AG04450 (cell line): ENCODE data around the gene CCDC157. TPM values are rescaled to one million over a fixed set of nuclear protein-coding genes. Genes with fewer than 3 reads are reported as not detected.

ENCODE experiments used
- CTCF ChIA-PET: fragments of 300-600, 350-600 bp; formaldehyde crosslinking; extraction: SDS; loops from one replicate; lab custom pipeline; 2022; ENCODE audit warnings: antibody characterized with exemption, inconsistent platforms; lab: Charles Lee
- POLR2A ChIA-PET: fragments of 350-600 bp; formaldehyde crosslinking; extraction: SDS; loops from one replicate; lab custom pipeline; 2021; ENCODE audit warnings: antibody characterized with exemption, inconsistent platforms; lab: Yijun Ruan, JAX
- DNase-seq: peaks from one replicate; pipeline ENCODE4 v3.0.0-alpha.2; 2011; ENCODE audit warnings: low read depth, low spot score
- H3K27ac ChIP-seq: one replicate; pipeline ENCODE4 v1.5.1; 2012; ENCODE audit warnings: low read depth, low read length, control low read depth
- H3K27me3 ChIP-seq: one replicate; pipeline ENCODE4 v1.6.0; 2012; ENCODE audit warnings: low read length; ENCODE audit not compliant: control insufficient read depth, insufficient read depth
- H3K4me3 ChIP-seq: 2 replicates; pipeline ENCODE4 v1.5.1; 2011; ENCODE audit warnings: mild to moderate bottlenecking, low read depth, low read length, control low read depth
- H3K9me3 ChIP-seq: 2 replicates; pipeline ENCODE4 v1.5.1; 2012; ENCODE audit warnings: low read length; ENCODE audit not compliant: control insufficient read depth, insufficient read depth
- CTCF ChIP-seq: IDR thresholded peaks from 2 replicates; pipeline ENCODE4 v1.5.1; 2011; ENCODE audit warnings: low read depth, low read length, control low read depth, inconsistent platforms
- polyA plus RNA-seq: library from polyadenylated mRNA; depleted of rRNA; stranded (reverse); fragments of >200 nt; gene quantifications from 2 replicates; pipeline ENCODE4 v1.2.3, GENCODE V29; 2011

The CCDC157 gene
- polyA plus RNA-seq, 1 experiment: 1.6 TPM

DNA sequence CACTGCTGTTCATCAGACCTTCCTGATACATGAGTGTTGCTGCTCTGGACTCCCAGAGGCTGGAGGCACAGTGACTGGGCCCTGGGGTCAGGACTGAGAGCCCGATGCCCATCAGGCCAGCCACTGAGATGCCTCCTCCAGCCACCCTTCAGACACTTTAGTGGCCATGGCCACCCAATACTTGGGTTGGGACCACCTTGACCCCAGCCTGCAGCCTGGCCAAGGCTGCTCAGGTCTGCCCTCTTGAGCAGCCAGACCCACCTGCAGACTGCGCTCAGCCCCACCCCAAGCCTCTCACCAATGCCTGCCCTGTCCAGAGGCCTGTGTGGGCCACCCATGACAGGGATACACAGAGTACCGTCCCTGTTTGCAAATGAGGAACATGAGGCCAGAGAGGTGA is 26.3 kb downstream of the CCDC157 start:
- Histone ChIP-seq H3K27ac (no peak overlapping the region), H3K27me3 (no peaks in the 10 kb centered on the region), H3K9me3 (no peaks in the 10 kb centered on the region), H3K4me3 (no peak overlapping the region)
- POLR2A ChIA-PET: no interaction called here
- CTCF ChIA-PET: interaction anchor here (0.5 to 1.5 kb wide), 2 partner anchors 95 to 127 kb away, joined by 4 read pairs; no protein-coding TSS in a partner anchor
- no peak for DNase-seq
- no peak for TF ChIP-seq CTCF

- Histone ChIP-seq H3K9me3 (peaks cover 3% of the 10 kb centered on the region; the same call in 1 of the 2 replicates), H3K27ac (no peak overlapping the region), H3K27me3 (no peaks in the 10 kb centered on the region), H3K4me3 (peak overlapping the region; percentile 72)
- ChIA-PET POLR2A (interaction anchor here (0.7 kb wide), 1 partner anchor 37 kb away, joined by 4 read pairs; no protein-coding TSS in a partner anchor), CTCF (interaction anchor here (1.1 to 3.0 kb wide), 2 partner anchors 98 to 123 kb away, joined by 4 to 23 read pairs; no protein-coding TSS in a partner anchor)
- no peak for TF ChIP-seq CTCF
- DNase-seq: no peak
These were observed 29.1 kb downstream of the CCDC157 start for GRCh38 chr22:30385942-30386341.

- no peak for TF ChIP-seq CTCF
- Histone ChIP-seq H3K4me3 (peak overlapping the region; percentile 72), H3K9me3 (peaks cover 3% of the 10 kb centered on the region; the same call in 1 of the 2 replicates), H3K27me3 (no peaks in the 10 kb centered on the region), H3K27ac (peak overlapping the region; percentile 21)
- CTCF ChIA-PET: interaction anchor here (0.6 to 3.0 kb wide), 6 partner anchors 97 to 1009 kb away, joined by 3 to 23 read pairs (median 6); no protein-coding TSS in a partner anchor
- POLR2A ChIA-PET: no interaction called here
- no peak for DNase-seq
These were observed 29.8 kb downstream of the CCDC157 start for GRCh38 chr22:30386608-30386959.

DNA sequence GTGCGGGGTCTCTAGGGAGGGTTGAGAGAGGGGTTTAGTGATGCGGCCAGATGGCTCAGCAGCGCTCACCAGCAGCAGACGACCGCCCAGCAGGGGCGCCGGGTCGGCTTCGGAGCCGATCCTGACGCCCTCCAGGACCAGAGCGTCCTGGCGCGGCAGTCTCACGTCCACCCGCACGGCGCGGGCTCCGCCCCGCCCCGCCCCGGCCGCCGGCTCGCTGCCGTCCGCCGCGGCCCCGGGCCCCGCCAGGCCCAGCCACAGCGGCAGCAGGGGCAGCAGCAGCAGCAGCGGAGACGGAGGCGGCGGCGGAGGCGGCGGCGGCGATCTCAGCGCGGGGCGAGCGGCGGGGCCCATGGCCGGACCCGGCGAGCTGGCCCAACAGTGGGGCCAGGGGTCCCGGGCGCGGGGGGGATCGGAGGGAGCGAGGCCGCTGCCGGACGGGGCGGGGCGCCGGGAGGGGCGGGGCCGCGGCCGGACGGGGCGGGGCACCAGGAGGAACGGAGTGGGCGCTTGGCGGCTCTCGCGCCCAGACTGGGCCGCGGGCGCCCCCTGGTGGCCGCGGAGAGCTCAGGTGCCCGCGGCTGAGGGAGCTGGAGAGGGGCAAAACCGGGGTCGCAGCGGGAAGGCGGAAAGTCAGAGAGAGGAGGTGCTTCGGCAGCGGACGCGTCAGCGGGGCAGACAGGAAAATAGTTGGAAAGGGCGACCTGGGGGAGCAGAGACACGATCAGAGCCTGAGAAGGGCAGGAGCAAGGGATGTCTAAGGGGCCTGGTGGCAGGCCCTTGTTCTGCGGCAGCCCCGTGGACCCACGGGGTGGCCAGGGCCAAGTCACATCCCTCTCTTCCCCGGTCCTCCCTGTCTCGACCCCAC is 30.4 kb downstream of the CCDC157 start, which contains the start of gene RNF215:
RNF215 (minus strand) TSS at position 452 of the 868 bp plus-strand sequence; CDS start at position 354, 98 bp downstream.
- POLR2A ChIA-PET: interaction anchor here (1.0 kb wide), 2 partner anchors 9 to 99 kb away, joined by 4 to 6 read pairs; partner anchors contain the start of gene SEC14L2
- H3K27ac ChIP-seq: peak within 1 kb of the TSS; percentile 21
- no peaks in the 10 kb centered on the region for H3K27me3 ChIP-seq
- H3K9me3 ChIP-seq: peaks cover 3% of the 10 kb centered on the region; the same call in 1 of the 2 replicates
- CTCF ChIA-PET: interaction anchor here (0.6 to 3.0 kb wide), 30 partner anchors 8 to 1010 kb away, joined by 3 to 39 read pairs (median 4); partner anchors contain the start of genes CASTOR1, CCDC157, SEC14L2 and SF3A1
- DNase-seq: peak; percentile 18
- peak; percentile 75 for TF ChIP-seq CTCF
- H3K4me3 ChIP-seq: peak within 1 kb of the TSS; percentile 72
